ENCODE results near the gene EIF3F. TPM values are rescaled to one million over a fixed set of nuclear protein-coding genes. Genes with fewer than 3 reads are reported as not detected.

EIF3F gene
- polyA plus RNA-seq, 1 donor from 2014 or later = 266 TPM

- Histone ChIP-seq H3K27ac (ENCODE audit: low read length) (no peak overlapping the region), H3K9ac (ENCODE audit: low read length) (no peak overlapping the region), H2AFZ (ENCODE audit: low read depth, low read length) (no peak overlapping the region), H3K27me3 (ENCODE audit: insufficient read depth, low read depth, low read length) (no peaks in the 10 kb centered on the region), H3K4me2 (ENCODE audit: low read length) (no peak overlapping the region), H3K4me3 (ENCODE audit: low read length) (no peak overlapping the region), H3F3A (ENCODE audit: insufficient read depth, low read length, poor library complexity, severe bottlenecking) (no peaks in the 10 kb centered on the region), H3K79me2 (replicated peaks; ENCODE audit: insufficient read depth, low read length) (no peaks in the 10 kb centered on the region), H4K20me1 (ENCODE audit: insufficient read depth) (no peaks in the 10 kb centered on the region), H3K36me3 (ENCODE audit: insufficient read depth, low read length) (no peaks in the 10 kb centered on the region), H3K9me3 (ENCODE audit: low read length) (no peaks in the 10 kb centered on the region), H3K9me2 (ENCODE audit: insufficient read depth, low read length) (no peaks in the 10 kb centered on the region)
- TF ChIP-seq MXI1 (conservative IDR thresholded peaks at IDR 0.05; ENCODE audit: poor library complexity, severe bottlenecking) (no peak), EP300 (conservative IDR thresholded peaks at IDR 0.05; ENCODE audit: poor library complexity, severe bottlenecking) (no peak), CTCF (IDR thresholded peaks at IDR 0.05; ENCODE audit: poor library complexity, severe bottlenecking) (no peak), TAF1 (IDR thresholded peaks at IDR 0.05; ENCODE audit: low read depth) (no peak), REST (IDR thresholded peaks at IDR 0.05; ENCODE audit: borderline replicate concordance) (no peak), RAD21 (conservative IDR thresholded peaks at IDR 0.05) (no peak), POLR2AphosphoS5 (IDR thresholded peaks at IDR 0.05) (no peak), EZH2 (IDR thresholded peaks at IDR 0.05; ENCODE audit: borderline replicate concordance, insufficient read depth, low read length, poor library complexity, severe bottlenecking) (no peak), SMC3 (conservative IDR thresholded peaks at IDR 0.05; ENCODE audit: poor library complexity) (no peak)
Observed at GRCh38 chr11:7949934-7950333, 37.2 kb upstream of the EIF3F start.

- no peak overlapping the region for H3K27ac ChIP-seq (ENCODE audit: low read length)
- H3F3A ChIP-seq (ENCODE audit: insufficient read depth, low read length, poor library complexity, severe bottlenecking) = no peaks in the 10 kb centered on the region
- no peaks in the 10 kb centered on the region for H4K20me1 ChIP-seq (ENCODE audit: insufficient read depth)
- no peaks in the 10 kb centered on the region for H3K27me3 ChIP-seq (ENCODE audit: insufficient read depth, low read depth, low read length)
- TF ChIP-seq POLR2AphosphoS5 (IDR thresholded peaks at IDR 0.05) (no peak), REST (IDR thresholded peaks at IDR 0.05; ENCODE audit: borderline replicate concordance) (no peak), SMC3 (conservative IDR thresholded peaks at IDR 0.05; ENCODE audit: poor library complexity) (no peak), EP300 (conservative IDR thresholded peaks at IDR 0.05; ENCODE audit: poor library complexity, severe bottlenecking) (no peak), RAD21 (conservative IDR thresholded peaks at IDR 0.05) (no peak), CTCF (IDR thresholded peaks at IDR 0.05; ENCODE audit: poor library complexity, severe bottlenecking) (no peak), TAF1 (IDR thresholded peaks at IDR 0.05; ENCODE audit: low read depth) (no peak), EZH2 (IDR thresholded peaks at IDR 0.05; ENCODE audit: borderline replicate concordance, insufficient read depth, low read length, poor library complexity, severe bottlenecking) (no peak), MXI1 (conservative IDR thresholded peaks at IDR 0.05; ENCODE audit: poor library complexity, severe bottlenecking) (no peak)
- H3K9me2 ChIP-seq (ENCODE audit: insufficient read depth, low read length) = no peaks in the 10 kb centered on the region
- H3K4me2 ChIP-seq (ENCODE audit: low read length) = no peak overlapping the region
- H2AFZ ChIP-seq (ENCODE audit: low read depth, low read length) = no peak overlapping the region
- H3K9ac ChIP-seq (ENCODE audit: low read length) = no peak overlapping the region
- H3K36me3 ChIP-seq (ENCODE audit: insufficient read depth, low read length) = no peaks in the 10 kb centered on the region
- H3K79me2 ChIP-seq (replicated peaks; ENCODE audit: insufficient read depth, low read length) = no peaks in the 10 kb centered on the region
- H3K9me3 ChIP-seq (ENCODE audit: low read length) = peaks cover 6% of the 10 kb centered on the region
- H3K4me3 ChIP-seq (ENCODE audit: low read length) = no peak overlapping the region
Observed at GRCh38 chr11:7955191-7955590, 31.9 kb upstream of the EIF3F start.

Measured in neural cell (in vitro differentiated cells).